HCT116 (cell line): ENCODE data around the gene CBLB. TPM values are rescaled to one million over a fixed set of nuclear protein-coding genes. Genes with fewer than 3 reads are reported as not detected.

Experiments used
- ATAC-seq: fragments of 200-7000 bp; cut with Tn5 transposase; 2 replicates; pipeline ENCODE4 v1.9.1; 2020; ENCODE audit warnings: mild to moderate bottlenecking, moderate library complexity
- BruUV-seq: library from RNA; stranded (reverse); fragments of 400-500 nt; replicated peaks from 2 replicates; lab custom pipeline; 2021; lab: Mats Ljungman, UMichigan
- CTCF ChIA-PET: fragments of 300-600 bp; sonication (Branson Sonifier 250); formaldehyde crosslinking; loops from one replicate; lab custom pipeline; 2021; ENCODE audit warnings: antibody characterized with exemption; lab: Charles Lee
- POLR2A ChIA-PET: fragments of 300-600, 350-600 bp; sonication (Branson Sonifier 250); formaldehyde crosslinking; loops from one replicate; lab custom pipeline; 2021; ENCODE audit warnings: antibody characterized with exemption; lab: Charles Lee
- RAD21 ChIA-PET, 2 experiments: fragments of 300-600 bp; sonication (Branson Sonifier 250); formaldehyde crosslinking; loops; one replicate each; lab custom pipeline; 2023; ENCODE audit warnings: low total read pairs in 2 of 2; ENCODE audit not compliant: uncharacterized antibody in 2 of 2, unreplicated experiment in 2 of 2, low non-redundant PET in 1 of 2; lab: Charles Lee
- DNase-seq: peaks from one replicate; pipeline ENCODE4 v3.0.0-alpha.2; 2010; ENCODE audit warnings: low read depth, low spot score
- H2AFZ ChIP-seq: fragments of 200-600 bp; shearing (Covaris generic), sonication (generic); 2 replicates; pipeline ENCODE4 v1.6.1; 2017; ENCODE audit warnings: low read depth, mixed run types, mixed read lengths, antibody characterized with exemption, low read length; ENCODE audit not compliant: poor library complexity, severe bottlenecking
- H3K27ac ChIP-seq: 2 replicates; pipeline ENCODE4 v1.5.1; 2012; ENCODE audit warnings: low read depth, low read length
- H3K27me3 ChIP-seq: fragments of 200-600 bp; sonication (generic); 2 replicates; pipeline ENCODE4 v1.6.1; 2016; ENCODE audit warnings: mixed run types, low read length, mixed read lengths; ENCODE audit not compliant: insufficient read depth
- H3K36me3 ChIP-seq, 2 experiments: fragments of 200-500 bp in 1 of 2; fragments of 200-600 bp in 1 of 2; sonication (Bioruptor generic) in 1 of 2; sonication (generic) in 1 of 2; 2 replicates each; pipeline versions ENCODE4 v1.5.1 to v1.6.1; 2014 to 2016; ENCODE audit warnings: low read length in 2 of 2, inconsistent platforms in 1 of 2, mixed read lengths in 1 of 2, mixed run types in 1 of 2; ENCODE audit not compliant: insufficient read depth in 2 of 2, control insufficient read depth in 1 of 2
- H3K4me1 ChIP-seq, 2 experiments: fragments of 200-600 bp in 1 of 2; sonication (generic) in 1 of 2; 2 replicates each; pipeline versions ENCODE4 v1.5.1 to v1.6.1; 2012 to 2017; ENCODE audit warnings: low read length in 2 of 2, inconsistent platforms in 1 of 2, mild to moderate bottlenecking in 1 of 2, mixed read lengths in 1 of 2, mixed run types in 1 of 2, moderate library complexity in 1 of 2; ENCODE audit not compliant: insufficient read depth in 2 of 2, control insufficient read depth in 1 of 2
- H3K4me2 ChIP-seq: fragments of 200-600 bp; sonication (generic); 2 replicates; pipeline ENCODE4 v1.6.1; 2017; ENCODE audit warnings: mixed run types, low read length, mixed read lengths
- H3K4me3 ChIP-seq, 2 experiments: fragments of 200-600 bp in 1 of 2; sonication (generic) in 1 of 2; replicated peaks in 1 of 2; 2 replicates each; pipeline ENCODE4 v1.5.1; 2011 to 2016; ENCODE audit warnings: low read length in 2 of 2, control low read depth in 1 of 2, low read depth in 1 of 2, mild to moderate bottlenecking in 1 of 2, mixed read lengths in 1 of 2, mixed run types in 1 of 2
- H3K79me2 ChIP-seq: fragments of 200-600 bp; sonication (generic); 2 replicates; pipeline ENCODE4 v1.6.1; 2017; ENCODE audit warnings: mild to moderate bottlenecking, mixed run types, low read length, moderate library complexity, mixed read lengths; ENCODE audit not compliant: insufficient read depth
- H3K9ac ChIP-seq: fragments of 200-600 bp; sonication (generic); 2 replicates; pipeline ENCODE4 v1.6.1; 2016; ENCODE audit warnings: low read length, mixed read lengths
- H3K9me2 ChIP-seq: fragments of 200-600 bp; sonication (generic), shearing (Covaris generic); 2 replicates; pipeline ENCODE4 v1.6.1; 2017; ENCODE audit warnings: mixed run types, mild to moderate bottlenecking, moderate library complexity; ENCODE audit not compliant: insufficient read depth
- H3K9me3 ChIP-seq, 2 experiments: fragments of 200-500 bp in 1 of 2; fragments of 200-600 bp in 1 of 2; sonication (Bioruptor generic) in 1 of 2; sonication (generic) in 1 of 2; 2 replicates each; pipeline ENCODE4 v1.6.1; 2014 to 2017; ENCODE audit warnings: low read length in 2 of 2, mixed read lengths in 2 of 2, inconsistent platforms in 1 of 2, low read depth in 1 of 2, mild to moderate bottlenecking in 1 of 2, mixed run types in 1 of 2, moderate library complexity in 1 of 2; ENCODE audit not compliant: control insufficient read depth in 1 of 2, insufficient read depth in 1 of 2
- H4K20me1 ChIP-seq: fragments of 200-600 bp; sonication (generic), shearing (Covaris generic); 2 replicates; pipeline ENCODE4 v1.6.1; 2017; ENCODE audit warnings: mixed run types, mild to moderate bottlenecking, moderate library complexity; ENCODE audit not compliant: insufficient read depth
- ATF3 ChIP-seq: IDR thresholded peaks from 2 replicates; pipeline ENCODE4 v1.6.1; 2012
- CBX3 ChIP-seq: IDR thresholded peaks from 2 replicates; pipeline ENCODE4 v1.6.1; 2012; ENCODE audit warnings: low read depth
- EGR1 ChIP-seq: IDR thresholded peaks from 2 replicates; pipeline ENCODE4 v1.6.1; 2012; ENCODE audit warnings: low read depth
- ELF1 ChIP-seq: IDR thresholded peaks from 2 replicates; pipeline ENCODE4 v1.6.1; 2012; ENCODE audit warnings: low read depth, borderline replicate concordance
- EZH2 ChIP-seq: fragments of 200-600 bp; sonication (generic); IDR thresholded peaks from 2 replicates; pipeline ENCODE4 v1.6.1; 2017; ENCODE audit warnings: antibody characterized with exemption, mixed run types
- POLR2A ChIP-seq: IDR thresholded peaks from 2 replicates; pipeline ENCODE4 v1.7.0; 2011; ENCODE audit warnings: borderline replicate concordance; ENCODE audit not compliant: insufficient read depth, insufficient read length; ENCODE audit errors: extremely low read depth
- POLR2AphosphoS5 ChIP-seq: IDR thresholded peaks from 2 replicates; pipeline ENCODE4 v1.6.1; 2011; ENCODE audit warnings: mild to moderate bottlenecking, low read depth, low read length, moderate library complexity
- REST ChIP-seq: IDR thresholded peaks from 2 replicates; pipeline ENCODE4 v1.6.1; 2012; ENCODE audit warnings: low read depth
- SIN3A ChIP-seq: IDR thresholded peaks from 2 replicates; pipeline ENCODE4 v1.6.1; 2012; ENCODE audit warnings: low read depth
- SRF ChIP-seq: IDR thresholded peaks from 2 replicates; pipeline ENCODE4 v1.6.1; 2012; ENCODE audit warnings: low read depth
- TCF7L2 ChIP-seq: IDR thresholded peaks from 2 replicates; pipeline ENCODE4 v1.7.0; 2011; ENCODE audit warnings: borderline replicate concordance, inconsistent platforms; ENCODE audit not compliant: insufficient read depth, insufficient read length; ENCODE audit errors: extremely low read depth
- ZFX ChIP-seq: fragments of 450-650 bp; IDR thresholded peaks from 2 replicates; pipeline ENCODE4 v1.6.1; 2017
- ZNF274 ChIP-seq: fragments of 200-500 bp; sonication (Bioruptor generic); IDR thresholded peaks from 2 replicates; pipeline ENCODE4 v1.6.1; 2014; ENCODE audit warnings: mild to moderate bottlenecking, low read depth, low read length, inconsistent platforms
- intact Hi-C: fragments of 100-400 bp; cut with micrococcal nuclease; formaldehyde crosslinking; loops from 2 replicates; pipeline ENCODE4 v1.10.0; 2022
- total RNA-seq: library from RNA; stranded (reverse); gene quantifications from one replicate; pipeline ENCODE4 v1.2.1, GENCODE V29; 2021; ENCODE audit not compliant: unreplicated experiment

The CBLB gene
- total RNA-seq, 1 experiment from 2014 or later = 10.4 TPM

GRCh38 chr3:105813710-105814109 is 55.1 kb downstream of the CBLB start:
- Histone ChIP-seq H4K20me1 (no peaks in the 10 kb centered on the region), H3K9ac (no peak overlapping the region), H2AFZ (no peak overlapping the region), H3K79me2 (no peaks in the 10 kb centered on the region), H3K9me3 (no peaks in the 10 kb centered on the region), H3K27me3 (no peaks in the 10 kb centered on the region), H3K9me2 (no peaks in the 10 kb centered on the region), H3K36me3 (no peaks in the 10 kb centered on the region), H3K4me1 (peaks cover 0 to 5% of the 10 kb centered on the region in 2 experiments; a peak in 1 of 4 replicates), H3K4me2 (no peak overlapping the region), H3K4me3 (no peak overlapping the region), H3K27ac (no peak overlapping the region)
- ATAC-seq (no peak), DNase-seq (no peak)
- ChIA-PET CTCF (no interaction called here), RAD21 (no interaction called here), POLR2A (no interaction called here)
- TF ChIP-seq ZFX (no peak), SIN3A (no peak), POLR2AphosphoS5 (no peak), EZH2 (no peak), CBX3 (no peak), SRF (no peak), TCF7L2 (no peak), EGR1 (no peak), ZNF274 (no peak), REST (no peak), POLR2A (no peak), ELF1 (no peak), ATF3 (no peak)
- intact Hi-C loops = no loop called here
- no TSS peak for BruUV-seq
